H1 (cell line): ENCODE measurements around the gene IL3. TPM values are rescaled to one million over a fixed set of nuclear protein-coding genes. Genes with fewer than 3 reads are reported as not detected.

Experiments used
- BRCA1 ChIP-seq: IDR thresholded peaks from 2 replicates; pipeline ENCODE4 v1.6.1; 2012; ENCODE audit warnings: low read depth, low read length, improper control_type of control experiment
- polyA plus RNA-seq, 7 experiments: library from polyadenylated mRNA; depleted of rRNA in 3 of 7; stranded (reverse) in 5 of 7; unstranded in 2 of 7; fragments of >200 nt in 5 of 7; fragments of 200-250 nt in 2 of 7; gene quantifications; 1 replicate in 5 of 7; 2 replicates in 1 of 7; 4 replicates in 1 of 7; pipeline versions ENCODE4 v1.2.1 to v1.2.3, GENCODE V29; 2011 to 2013; ENCODE audit warnings: missing spikeins in 2 of 7, mixed read lengths in 2 of 7
- total RNA-seq: library from RNA; stranded (reverse); fragmentation: NEBNext Ultra II Directional; extraction: Animal tissue kit (Norgen Biotek cat#: 25700); gene quantifications from 2 replicates; pipeline ENCODE4 v1.2.1, GENCODE V29; 2021

IL3 gene
- total and polyA plus RNA-seq, 2 of the 8 experiments (the other 6 are each of a cell fraction or from before 2014, with no cell fraction given) = not detected

DNA sequence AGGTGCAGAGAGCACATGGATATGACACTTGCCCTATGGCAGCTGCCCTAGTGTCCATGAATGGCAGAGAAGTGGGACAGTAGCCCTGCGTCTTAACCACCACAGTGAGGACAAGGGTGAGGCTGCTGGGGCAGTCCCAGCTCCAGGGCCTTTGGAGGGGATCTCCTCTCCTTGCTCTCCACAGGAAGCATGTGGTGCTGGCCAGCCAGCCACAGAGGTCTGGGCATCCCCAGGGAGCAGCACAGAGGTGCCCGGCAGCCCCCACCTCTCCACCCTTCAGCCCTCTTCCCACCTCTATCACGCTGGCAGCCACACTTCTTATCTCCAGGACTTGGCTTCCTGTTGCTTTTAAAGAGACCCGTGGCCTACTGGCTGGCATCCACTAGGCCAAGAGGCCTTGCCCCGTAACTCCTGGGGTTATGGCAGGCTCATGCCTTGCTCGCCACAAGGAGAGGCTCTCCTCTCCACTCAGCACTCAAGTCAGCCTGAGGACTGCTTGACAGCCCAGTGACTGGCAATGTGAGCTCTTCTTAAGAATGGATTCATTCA lies 35.0 kb downstream of the IL3 start (continued):
- TF ChIP-seq BRCA1 = no peak
- TF ChIP-seq, all 59 proteins: peak for 0
